NCI-H2196 (cell line): ENCODE data around the gene MACF1.

ENCODE experiments used
- DNase-seq: peaks from one replicate; lab custom pipeline; 2025; ENCODE audit not compliant: unreplicated experiment; lab: John Stamatoyannopoulos, UW

The MACF1 gene

GRCh38 chr1:39210649-39211048 is 6.2 kb downstream of the MACF1 start:
- no peak for DNase-seq

- no peak for DNase-seq
Observed at GRCh38 chr1:39212499-39212898, 8.0 kb downstream of the MACF1 start.

- DNase-seq, result no peak
Observed at GRCh38 chr1:39213511-39214002, 9.1 kb downstream of the MACF1 start.

GRCh38 chr1:39214021-39214713 is 9.7 kb downstream of the MACF1 start:
- DNase-seq, result no peak

GRCh38 chr1:39214714-39214997 is 10.2 kb downstream of the MACF1 start:
- DNase-seq, result no peak

GRCh38 chr1:39214998-39215873 is 10.7 kb downstream of the MACF1 start:
- no peak for DNase-seq

GRCh38 chr1:39216771-39217170 is 12.3 kb downstream of the MACF1 start:
- DNase-seq, result no peak

GRCh38 chr1:39220891-39221870 is 16.7 kb downstream of the MACF1 start:
- no peak for DNase-seq

- DNase-seq, result no peak
Observed at GRCh38 chr1:39224295-39224829, 19.9 kb downstream of the MACF1 start.

GRCh38 chr1:39226836-39227235 is 22.3 kb downstream of the MACF1 start:
- DNase-seq, result no peak

- DNase-seq, result no peak
Observed at GRCh38 chr1:39228252-39228651, 23.8 kb downstream of the MACF1 start.

- no peak for DNase-seq
Observed at GRCh38 chr1:39229504-39229903, 25.0 kb downstream of the MACF1 start.

GRCh38 chr1:39230261-39231190 is 26.0 kb downstream of the MACF1 start:
- no peak for DNase-seq

- DNase-seq, result no peak
Observed at GRCh38 chr1:39236971-39237370, 32.5 kb downstream of the MACF1 start.

GRCh38 chr1:39238476-39238875 is 34.0 kb downstream of the MACF1 start:
- peak; percentile 4 for DNase-seq

GRCh38 chr1:39239968-39240367 is 35.5 kb downstream of the MACF1 start:
- no peak for DNase-seq

- DNase-seq, result no peak
Observed at GRCh38 chr1:39243302-39243701, 38.8 kb downstream of the MACF1 start.

- DNase-seq, result no peak
Observed at GRCh38 chr1:39250460-39251240, 46.2 kb downstream of the MACF1 start.

GRCh38 chr1:39255222-39255621 is 50.7 kb downstream of the MACF1 start:
- no peak for DNase-seq
